Esophagus squamous epithelium (tissue), 5 donors: ENCODE data around the gene ARHGAP25. TPM values are rescaled to one million over a fixed set of nuclear protein-coding genes. Genes with fewer than 3 reads are reported as not detected.
A peak's percentile ranks its signal among the peaks of the same experiment; 100 is the strongest.

Experiments
- DNase-seq: peaks from one replicate; lab custom pipeline; 2025; lab: John Stamatoyannopoulos, UW
- H3K27ac ChIP-seq, 4 donors: fragments of 200-600 bp; sonication (generic); one replicate each; pipeline ENCODE4 v1.5.1; 2016 to 2019; ENCODE audit warnings: mild to moderate bottlenecking in 1 of 4
- H3K27me3 ChIP-seq, 4 donors: fragments of 200-600 bp; sonication (generic); 1 replicate in 3 of 4; 2 replicates in 1 of 4; pipeline versions ENCODE4 v1.5.1 to v1.6.0; 2017 to 2021; ENCODE audit warnings: antibody characterized with exemption in 1 of 4
- H3K36me3 ChIP-seq, 3 donors: fragments of 200-600 bp; sonication (generic); one replicate each; pipeline ENCODE4 v1.5.1; 2016 to 2019
- H3K4me1 ChIP-seq, 3 donors: fragments of 200-600 bp; sonication (generic); one replicate each; pipeline ENCODE4 v1.5.1; 2017 to 2019
- H3K4me3 ChIP-seq, 4 donors: fragments of 200-600 bp; sonication (generic); 1 replicate in 3 of 4; 2 replicates in 1 of 4; pipeline ENCODE4 v1.5.1; 2016 to 2019; ENCODE audit warnings: mild to moderate bottlenecking in 2 of 4, moderate library complexity in 1 of 4
- H3K9me3 ChIP-seq, 3 donors: fragments of 200-600 bp; sonication (generic); one replicate each; pipeline ENCODE4 v1.5.1; 2016 to 2019
- CTCF ChIP-seq, 6 experiments: fragments of 450-650 bp in 4 of 6; fragments of 200-600 bp in 2 of 6; sonication (generic) in 2 of 6; IDR thresholded peaks; one replicate each; pipeline ENCODE4 v1.5.1; 2016 to 2019; ENCODE audit warnings: antibody characterized with exemption in 6 of 6, mild to moderate bottlenecking in 4 of 6, moderate library complexity in 4 of 6
- POLR2A ChIP-seq, 4 donors: fragments of 450-650 bp; IDR thresholded peaks; one replicate each; pipeline ENCODE4 v1.6.1; 2017; ENCODE audit warnings: antibody characterized with exemption in 4 of 4, mild to moderate bottlenecking in 4 of 4, moderate library complexity in 3 of 4
- WGBS, 2 donors: methylation state at CpG; one replicate each; pipeline ENCODE4 v1.1.5; 2018; 5-methylcytosine and 5-hydroxymethylcytosine counted together
- intact Hi-C: fragments of 100-400 bp; cut with DNase I; formaldehyde crosslinking; loops from one replicate; pipeline ENCODE4 v1.15.0; 2022
- total RNA-seq, 4 donors: library from RNA; depleted of rRNA; stranded (reverse); fragments of >200 nt; gene quantifications; one replicate each; pipeline ENCODE4 v1.1.0, GENCODE V29; 2016
- donor health status: DM: yes; HTN: yes; CAD: no.

Gene ARHGAP25
- total RNA-seq, 4 donors from 2014 or later = 3.2 to 9.0 (median 5.5) TPM

DNA sequence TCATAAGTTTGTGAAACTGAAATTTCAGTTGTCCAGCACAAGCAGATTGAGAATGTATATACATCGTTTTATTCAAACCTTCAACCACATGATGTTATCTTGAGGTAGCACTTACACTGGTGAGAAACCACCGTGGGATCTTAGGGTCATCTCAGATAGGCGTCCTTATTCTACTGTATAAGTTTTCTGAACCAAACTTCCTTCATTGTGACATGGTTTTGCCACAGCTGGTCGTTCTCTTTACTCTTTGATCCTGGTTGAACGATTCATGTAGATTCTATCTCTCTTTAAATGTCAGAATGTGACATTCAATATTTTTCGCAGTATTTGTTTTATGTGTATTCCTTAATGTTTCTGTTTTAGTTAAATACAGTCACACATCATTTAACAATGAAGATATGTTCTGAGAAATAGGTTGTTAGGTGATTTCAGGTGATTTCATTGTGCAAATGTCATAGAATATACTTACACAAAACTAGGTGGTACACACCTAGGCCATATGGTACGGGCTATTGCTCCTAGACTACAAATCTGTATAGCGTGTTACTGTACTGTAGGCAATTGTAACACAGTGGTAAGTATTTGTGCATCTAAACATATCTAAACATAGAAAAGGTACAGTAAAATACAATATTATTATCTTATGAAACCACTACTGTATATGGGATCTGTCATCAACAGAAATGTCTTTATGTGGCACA lies 17.9 kb upstream of the ARHGAP25 start:
- DNase-seq = no peak
- WGBS, 2 donors = 63 to 83% methylated on average over 8 of the region's 8 CpGs
- no peak overlapping the region for H3K27ac ChIP-seq
- H3K36me3 ChIP-seq = no peaks in the 10 kb centered on the region
- H3K4me3 ChIP-seq = no peak overlapping the region
- H3K9me3 ChIP-seq = no peaks in the 10 kb centered on the region
- H3K4me1 ChIP-seq = peaks cover 0 to 13% (median 9%) of the 10 kb centered on the region in 3 donors
- intact Hi-C loops = loop anchor here (10.0 kb wide), 1 partner anchor 232 kb away; no protein-coding TSS in a partner anchor
- no peaks in the 10 kb centered on the region for H3K27me3 ChIP-seq
- TF ChIP-seq POLR2A (IDR thresholded peaks at IDR 0.05) (no peak), CTCF (IDR thresholded peaks at IDR 0.05) (no peak)

GRCh38 chr2:68717305-68717661 lies 17.3 kb upstream of the ARHGAP25 start:
- 57 to 72% methylated on average over 3 of the region's 3 CpGs for WGBS, 2 donors
- peaks cover 0 to 18% (median 12%) of the 10 kb centered on the region in 3 donors for H3K4me1 ChIP-seq
- TF ChIP-seq POLR2A (IDR thresholded peaks at IDR 0.05) = no peak
- no peak for TF ChIP-seq CTCF (IDR thresholded peaks at IDR 0.05)
- H3K27ac ChIP-seq = no peak overlapping the region
- H3K4me3 ChIP-seq = no peak overlapping the region
- H3K9me3 ChIP-seq = no peaks in the 10 kb centered on the region
- DNase-seq = no peak
- H3K36me3 ChIP-seq = no peaks in the 10 kb centered on the region
- no peaks in the 10 kb centered on the region for H3K27me3 ChIP-seq
- intact Hi-C loops = loop anchor here (10.0 kb wide), 1 partner anchor 232 kb away; no protein-coding TSS in a partner anchor

DNA sequence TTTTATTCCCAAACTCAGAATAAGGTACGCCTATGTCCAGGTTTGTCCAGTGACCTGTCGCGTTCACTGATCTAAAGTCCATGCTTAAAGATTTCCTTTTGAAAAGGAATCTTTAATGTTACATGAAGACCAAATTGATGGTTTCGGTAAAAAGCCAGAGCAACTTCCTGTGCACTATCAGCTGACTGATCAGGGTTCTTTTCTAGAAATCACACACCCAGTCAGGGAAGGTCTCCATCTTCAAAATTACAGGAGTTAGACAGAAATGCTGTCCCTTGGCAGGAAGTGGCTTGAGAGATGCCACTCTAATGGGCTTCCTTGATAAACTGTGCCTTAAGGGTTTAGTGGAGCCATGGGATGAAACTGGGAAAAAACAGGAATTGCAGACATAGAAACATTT lies 14.7 kb upstream of the ARHGAP25 start:
- no peaks in the 10 kb centered on the region for H3K9me3 ChIP-seq
- H3K4me1 ChIP-seq = peaks cover 0 to 13% (median 9%) of the 10 kb centered on the region in 3 donors
- TF ChIP-seq CTCF (IDR thresholded peaks at IDR 0.05) = no peak
- TF ChIP-seq POLR2A (IDR thresholded peaks at IDR 0.05) = no peak
- H3K36me3 ChIP-seq = no peaks in the 10 kb centered on the region
- DNase-seq = no peak
- 92 to 98% methylated on average over 4 of the region's 4 CpGs for WGBS, 2 donors
- no peaks in the 10 kb centered on the region for H3K27me3 ChIP-seq
- H3K4me3 ChIP-seq = no peak overlapping the region
- intact Hi-C loops = loop anchor here (10.0 kb wide), 1 partner anchor 235 kb away; no protein-coding TSS in a partner anchor
- H3K27ac ChIP-seq = no peak overlapping the region

DNA sequence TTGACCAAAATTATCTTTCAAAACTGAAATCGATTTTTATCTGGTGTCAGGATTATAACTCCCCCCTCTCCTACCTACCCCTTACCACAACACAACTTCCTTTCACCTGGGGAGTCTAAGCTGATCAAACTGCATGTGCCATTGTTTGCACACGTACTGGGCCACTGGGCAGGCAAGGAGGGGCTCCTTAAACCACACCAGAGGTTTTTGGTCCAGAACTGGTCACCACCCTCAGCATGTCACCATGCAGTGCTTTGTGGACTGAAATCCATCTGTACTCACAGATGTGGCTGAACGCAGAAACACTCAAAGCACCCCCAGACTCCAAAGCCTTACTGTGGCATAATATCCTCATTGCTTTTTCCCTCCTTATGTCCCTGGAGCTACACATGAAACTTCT lies 13.9 kb upstream of the ARHGAP25 start:
- Histone ChIP-seq H3K4me3 (no peak overlapping the region), H3K9me3 (no peaks in the 10 kb centered on the region), H3K4me1 (peaks cover 0 to 8% (median 4%) of the 10 kb centered on the region in 3 donors), H3K36me3 (no peaks in the 10 kb centered on the region), H3K27me3 (no peaks in the 10 kb centered on the region), H3K27ac (no peak overlapping the region)
- DNase-seq = no peak
- TF ChIP-seq CTCF (IDR thresholded peaks at IDR 0.05) (no peak), POLR2A (IDR thresholded peaks at IDR 0.05) (no peak)
- WGBS, 2 donors = 62 to 83% methylated on average over 2 to 3 of the region's 3 CpGs
- intact Hi-C loops = no loop called here

- TF ChIP-seq CTCF (IDR thresholded peaks at IDR 0.05) (no peak), POLR2A (IDR thresholded peaks at IDR 0.05) (no peak)
- peak overlapping the region in 2 of 4 donors; percentile 5 to 49 for H3K27ac ChIP-seq
- H3K4me3 ChIP-seq = no peak overlapping the region
- no peaks in the 10 kb centered on the region for H3K27me3 ChIP-seq
- DNase-seq = no peak
- H3K4me1 ChIP-seq = peaks cover 2 to 14% (median 4%) of the 10 kb centered on the region in 3 donors
- WGBS, 2 donors = 55 to 68% methylated on average over 8 of the region's 8 CpGs
- H3K9me3 ChIP-seq = no peaks in the 10 kb centered on the region
- intact Hi-C loops = no loop called here
- no peaks in the 10 kb centered on the region for H3K36me3 ChIP-seq
Observed at GRCh38 chr2:68721482-68722101, 13.0 kb upstream of the ARHGAP25 start.
